NCI-H2196 treated with DMSO at 0.1 percent for 48 hours (cell line): ENCODE measurements around the gene VGLL4.
"Not testable (repeated sequence)": the region's sequence is repeated elsewhere in the genome, so short reads cannot be mapped to it uniquely, and the experiment has no call there.

ENCODE experiments used
- DNase-seq: peaks from one replicate; lab custom pipeline; 2025; ENCODE audit not compliant: unreplicated experiment; lab: John Stamatoyannopoulos, UW

Gene VGLL4

DNA sequence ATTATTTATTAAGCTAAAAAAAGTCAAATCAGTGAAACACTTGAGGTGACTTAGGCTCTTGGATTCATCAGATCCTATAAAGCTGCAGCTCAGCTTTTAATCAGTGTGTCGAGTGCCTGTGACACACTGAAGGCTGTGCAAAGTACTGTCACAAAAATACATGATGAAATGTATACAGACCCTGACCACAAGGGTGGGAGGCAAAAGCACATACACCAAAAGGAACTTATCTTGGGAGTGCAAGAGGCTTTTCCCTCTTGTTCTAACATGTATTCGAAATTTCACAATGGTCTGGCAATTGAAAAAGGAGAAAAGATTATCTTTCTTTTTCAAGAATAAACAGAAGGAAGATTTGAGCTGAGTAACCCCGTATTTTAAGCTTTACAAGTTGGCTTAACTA is 35.9 kb downstream of the VGLL4 start:
- no peak for DNase-seq

DNA sequence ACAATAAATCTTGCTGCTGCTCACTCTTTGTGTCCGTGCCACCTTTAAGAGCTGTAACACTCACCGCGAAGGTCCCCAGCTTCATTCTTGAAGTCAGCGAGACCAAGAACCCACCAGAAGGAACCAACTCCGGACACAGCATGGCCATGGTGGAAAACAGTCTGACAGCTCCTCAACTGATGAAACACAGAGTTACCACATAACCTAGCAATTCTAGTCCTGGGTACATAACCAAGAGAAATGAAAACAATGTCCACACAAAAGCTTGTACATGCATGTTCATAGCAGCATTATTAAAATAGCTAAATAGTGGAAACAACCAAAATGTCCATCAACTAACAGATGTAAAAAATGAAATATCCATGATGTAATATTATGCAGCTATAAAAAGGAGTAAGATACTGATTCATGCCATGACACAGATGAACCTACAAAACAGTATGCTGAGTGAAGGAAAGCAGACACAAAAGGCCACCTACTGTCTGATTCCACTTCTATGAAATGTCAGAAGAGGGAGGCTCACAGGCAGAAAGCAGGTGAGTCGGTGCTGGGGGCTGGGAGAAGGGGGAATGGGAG is 36.8 kb downstream of the VGLL4 start:
- no peak for DNase-seq

DNA sequence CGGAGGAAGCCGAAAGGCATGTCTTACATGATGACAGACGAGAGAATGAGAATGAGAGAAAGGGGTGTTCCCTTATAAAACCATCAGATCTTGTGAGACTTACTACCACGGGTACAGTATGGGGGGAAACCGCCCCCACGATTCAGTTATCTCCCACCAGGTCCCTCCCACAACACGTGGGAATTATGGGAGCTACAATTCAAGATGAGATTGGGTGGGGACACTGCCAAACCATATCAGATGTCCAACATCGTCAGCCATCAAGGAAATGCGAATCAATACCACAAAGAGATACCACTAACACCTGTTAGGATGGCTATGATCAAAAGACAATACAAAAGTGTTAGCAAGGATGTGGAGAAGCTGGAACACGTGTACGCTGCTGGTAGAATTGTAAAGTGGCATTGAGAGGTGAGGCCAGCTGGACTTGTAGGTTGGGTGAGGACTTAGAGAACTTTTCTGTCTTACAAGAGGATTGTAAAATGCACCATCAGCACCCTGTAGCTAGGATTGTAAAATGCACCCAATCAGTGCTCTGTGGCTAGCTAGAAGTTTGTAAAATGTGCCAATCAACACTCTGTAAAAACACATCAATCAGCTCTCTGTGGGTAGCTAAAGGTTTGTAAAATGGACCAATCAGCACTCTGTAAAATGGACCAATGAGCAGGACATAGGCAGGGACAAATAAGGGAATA is 37.5 kb downstream of the VGLL4 start:
- DNase-seq, result no peak

DNA sequence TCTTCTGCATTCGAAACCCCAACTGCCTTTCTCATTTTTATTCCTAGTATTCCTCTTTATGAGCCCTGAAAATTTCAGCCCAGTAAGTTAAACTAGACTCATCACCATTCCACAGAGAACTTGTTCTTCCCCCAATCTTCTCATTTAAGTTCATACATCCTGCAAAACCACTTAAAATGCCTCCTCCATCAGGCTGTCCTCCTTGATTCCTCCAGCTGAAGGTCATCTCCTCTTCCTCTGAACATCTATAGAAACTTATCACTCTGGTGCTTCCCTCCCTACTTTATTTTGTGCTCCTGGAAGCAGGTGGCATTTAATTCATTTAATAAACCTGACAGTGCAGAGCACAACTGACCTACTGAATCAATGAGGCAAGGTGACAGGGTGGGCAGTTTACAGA is 38.3 kb downstream of the VGLL4 start:
- no peak for DNase-seq

DNA sequence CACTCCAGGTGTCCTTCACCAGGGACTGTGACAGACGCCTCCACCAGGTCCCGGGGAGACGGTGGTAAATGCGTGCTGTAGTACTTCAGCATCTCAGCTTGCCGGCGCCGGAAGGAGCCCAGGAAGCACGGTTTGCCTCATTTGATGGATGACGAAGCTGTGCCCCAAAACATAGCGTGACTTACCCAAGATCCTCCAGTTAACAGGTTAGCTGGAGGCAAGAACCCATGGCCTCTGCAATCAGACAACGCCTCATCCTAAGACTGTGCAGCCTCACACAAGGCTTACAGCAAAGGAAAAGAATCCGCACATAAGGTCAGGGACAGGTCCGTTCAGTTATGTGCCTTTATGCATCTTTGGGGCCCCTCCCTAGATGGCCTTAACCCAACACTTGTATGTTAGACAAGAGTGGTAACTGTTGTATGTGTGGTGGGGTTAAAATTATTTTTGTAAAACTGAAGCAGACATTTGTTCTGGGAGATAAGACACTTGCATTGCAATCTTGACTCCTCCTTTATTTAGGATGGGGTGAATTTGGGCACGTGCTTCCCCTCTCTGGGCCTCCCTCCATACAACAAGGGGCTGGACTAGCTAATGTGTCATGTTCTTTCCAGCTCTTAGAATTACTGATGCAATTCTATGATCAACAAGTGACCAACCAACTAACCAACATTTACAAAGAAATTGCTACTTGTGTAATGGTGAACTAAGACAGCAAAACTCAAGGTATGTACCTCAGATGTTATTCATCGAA is 39.4 kb downstream of the VGLL4 start:
- DNase-seq, result no peak

DNA sequence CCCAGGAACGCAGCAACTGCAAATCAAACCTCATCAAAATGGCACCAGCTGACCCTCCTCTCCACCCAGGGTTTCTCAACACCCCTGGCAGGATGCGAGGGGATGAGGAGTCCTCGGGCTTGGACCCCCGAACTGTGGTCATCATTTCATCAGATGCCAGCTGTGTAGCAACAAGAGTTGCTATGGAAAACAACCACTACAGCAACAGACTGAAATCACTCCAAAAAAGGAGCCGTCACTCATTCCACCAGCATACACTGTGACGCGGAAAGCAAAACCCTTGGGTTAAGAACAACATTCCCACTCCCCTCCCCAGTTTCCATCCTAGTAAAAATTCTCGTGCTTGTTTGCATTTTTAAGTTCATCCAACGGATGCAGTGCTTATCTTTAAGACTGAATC is 40.1 kb downstream of the VGLL4 start:
- no peak for DNase-seq

DNA sequence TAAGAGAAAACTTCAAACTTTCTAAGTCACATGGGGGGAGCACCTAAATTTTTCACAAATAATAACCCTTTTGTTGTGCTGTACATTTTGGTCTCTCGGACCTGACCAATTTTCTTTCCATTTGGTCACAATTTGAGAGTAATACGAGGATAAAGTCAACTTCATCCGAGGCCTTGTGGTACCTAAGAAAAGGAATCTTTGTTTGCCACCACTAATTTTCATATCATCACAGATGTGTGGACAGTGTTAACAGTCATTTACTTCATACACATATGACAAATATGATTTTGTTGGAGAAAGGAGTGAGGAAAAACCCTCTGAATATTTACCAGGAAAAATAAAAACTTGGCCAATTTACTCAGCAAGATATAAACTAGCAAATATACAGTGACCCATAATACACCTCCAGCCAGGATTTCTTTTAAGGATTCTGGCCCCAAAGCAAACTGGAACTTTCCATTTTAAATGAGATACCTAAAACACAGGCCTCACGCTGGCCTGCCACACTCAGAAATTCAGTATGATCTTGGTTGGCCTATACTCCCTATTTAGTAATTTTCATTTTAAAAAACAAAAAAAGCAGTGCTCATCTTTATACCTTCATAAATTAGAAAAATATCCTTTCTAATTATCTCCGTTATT is 40.7 kb downstream of the VGLL4 start:
- no peak for DNase-seq

DNA sequence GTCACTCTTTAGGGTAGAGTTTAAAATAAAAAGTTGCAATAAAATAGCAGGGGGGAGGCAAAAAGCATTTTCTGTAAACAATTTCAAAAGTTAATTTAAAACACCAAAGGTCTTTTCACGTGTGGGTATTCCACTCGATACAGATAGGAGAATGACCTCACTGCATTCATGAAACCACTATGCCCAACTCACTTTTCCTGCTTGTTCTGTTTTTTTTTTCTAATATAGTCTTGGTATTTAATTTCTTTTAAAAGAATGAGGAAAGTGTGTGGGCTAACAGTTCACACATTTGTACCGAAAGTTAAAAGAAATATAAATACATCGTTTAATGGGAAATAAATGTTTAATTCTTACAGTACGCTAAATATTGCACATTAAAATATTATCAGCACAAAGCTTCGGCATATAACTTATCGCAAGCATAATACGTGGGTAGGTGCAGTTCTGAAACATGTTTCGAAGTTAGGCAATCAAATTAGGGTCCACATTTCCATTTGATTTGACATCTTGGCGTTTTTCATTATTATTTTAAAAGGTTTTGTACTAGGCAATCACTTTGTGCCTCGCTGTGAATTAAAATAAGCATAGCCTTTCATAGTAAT is 41.4 kb downstream of the VGLL4 start:
- DNase-seq, result no peak

DNA sequence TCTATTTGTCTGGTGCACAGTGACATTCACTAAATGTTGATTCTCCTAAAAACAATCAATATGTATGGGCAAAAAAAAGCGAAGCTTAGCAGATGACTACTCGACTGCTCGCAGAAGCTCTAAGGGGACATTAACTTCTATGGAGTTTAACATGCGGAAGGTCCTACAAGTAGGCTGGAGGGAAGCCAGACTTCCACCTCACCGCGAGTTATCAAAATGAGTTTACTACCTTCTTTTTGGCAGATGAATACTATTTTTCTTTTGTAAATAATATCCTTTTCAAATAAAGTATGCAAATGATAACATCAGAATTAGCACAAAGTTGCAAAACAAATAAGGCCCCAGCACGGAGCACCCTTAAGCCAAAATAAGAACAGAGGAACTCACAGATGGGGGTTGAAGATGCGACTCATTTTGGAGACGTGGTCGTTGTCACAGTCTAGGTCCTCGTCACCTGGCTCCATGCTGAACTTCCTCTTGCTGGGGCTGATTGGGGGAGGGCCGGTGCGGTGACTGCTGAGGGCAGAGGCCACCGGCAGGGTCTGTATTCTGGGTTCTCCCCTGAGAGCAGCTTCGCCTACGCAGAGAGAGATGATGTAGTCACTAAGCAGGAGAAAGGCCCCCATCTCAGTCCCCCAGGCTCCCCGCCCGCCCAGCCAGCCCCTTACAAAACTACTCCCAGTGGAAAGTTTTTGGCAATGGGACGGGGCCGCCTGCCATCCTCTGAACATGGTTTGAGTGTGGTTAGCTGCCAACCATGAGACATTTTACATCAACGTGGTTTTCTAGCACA is 42.1 kb downstream of the VGLL4 start:
- DNase-seq, result no peak

DNA sequence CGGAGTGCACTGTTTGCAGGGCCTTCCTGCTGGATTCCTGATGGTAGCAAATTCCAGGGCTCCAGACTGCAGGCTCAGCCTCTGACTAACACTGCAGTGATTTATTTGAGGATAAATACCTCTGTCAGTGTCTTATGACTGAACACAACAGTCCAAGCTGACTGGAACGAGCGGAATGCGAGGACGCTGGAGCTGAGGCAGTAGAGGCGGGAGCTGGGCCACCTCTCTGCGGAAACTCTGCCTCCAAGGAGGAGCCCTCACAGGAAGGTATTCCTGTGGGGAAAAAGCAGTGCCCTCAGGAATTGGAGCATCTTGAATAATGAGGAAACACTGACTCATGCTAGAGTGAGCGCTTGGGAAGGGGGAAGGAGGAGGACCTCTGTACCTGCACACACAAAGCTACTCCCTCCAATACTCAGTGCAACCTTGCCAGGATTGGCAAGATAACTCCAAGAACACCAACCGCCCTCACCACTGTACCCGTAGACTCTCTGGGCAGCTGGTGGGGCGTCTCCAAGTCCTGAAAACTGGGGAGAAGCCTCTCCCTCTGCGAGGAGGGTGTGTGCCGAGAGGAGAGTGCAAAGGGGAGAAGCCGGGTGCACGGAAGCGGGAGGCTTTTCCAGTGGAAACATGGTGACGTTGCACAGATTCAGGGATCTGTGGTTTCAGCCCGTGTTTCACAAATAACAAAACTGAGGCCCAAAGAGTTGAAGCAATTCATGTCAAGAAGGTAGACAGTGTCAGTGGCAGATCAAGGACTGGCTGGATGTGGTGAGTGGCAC is 43.0 kb downstream of the VGLL4 start:
- no peak for DNase-seq

DNA sequence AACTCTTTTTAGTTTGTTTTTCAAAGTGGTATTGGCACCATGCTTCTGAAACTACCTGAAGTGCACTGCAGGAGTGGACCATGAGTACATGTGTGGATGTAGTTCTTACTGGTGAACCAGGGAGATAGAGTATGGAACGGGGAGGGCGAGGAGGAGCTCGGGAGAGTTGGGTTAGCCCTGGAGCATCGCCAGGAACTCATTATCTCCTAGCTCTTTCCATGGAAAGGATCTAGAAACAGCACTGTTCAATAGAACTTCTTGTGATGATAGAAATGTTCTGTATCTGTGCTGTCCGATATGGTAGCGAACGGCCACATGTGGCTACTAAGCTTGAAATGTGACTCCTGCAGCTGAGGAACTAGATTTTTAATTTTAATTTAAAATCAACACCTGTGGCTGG is 47.3 kb downstream of the VGLL4 start:
- DNase-seq, result no peak

DNA sequence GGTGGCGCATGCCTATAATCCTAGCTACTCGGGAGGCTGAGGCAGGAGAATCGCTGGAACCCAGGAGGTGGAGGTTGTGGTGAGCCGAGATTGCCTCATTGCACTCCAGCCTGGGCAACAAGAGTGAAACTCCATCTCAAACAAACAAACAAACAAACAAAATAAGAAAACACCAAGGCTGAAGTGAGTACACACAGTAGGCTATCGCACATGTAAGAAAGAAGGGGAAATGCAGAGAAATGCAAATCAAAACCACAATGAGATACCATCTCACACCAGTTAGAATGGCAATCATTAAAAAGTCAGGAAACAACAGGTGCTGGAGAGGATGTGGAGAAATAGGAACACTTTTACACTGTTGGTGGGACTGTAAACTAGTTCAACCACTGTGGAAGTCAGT is 48.7 kb downstream of the VGLL4 start:
- not testable (repeated sequence) for DNase-seq

DNA sequence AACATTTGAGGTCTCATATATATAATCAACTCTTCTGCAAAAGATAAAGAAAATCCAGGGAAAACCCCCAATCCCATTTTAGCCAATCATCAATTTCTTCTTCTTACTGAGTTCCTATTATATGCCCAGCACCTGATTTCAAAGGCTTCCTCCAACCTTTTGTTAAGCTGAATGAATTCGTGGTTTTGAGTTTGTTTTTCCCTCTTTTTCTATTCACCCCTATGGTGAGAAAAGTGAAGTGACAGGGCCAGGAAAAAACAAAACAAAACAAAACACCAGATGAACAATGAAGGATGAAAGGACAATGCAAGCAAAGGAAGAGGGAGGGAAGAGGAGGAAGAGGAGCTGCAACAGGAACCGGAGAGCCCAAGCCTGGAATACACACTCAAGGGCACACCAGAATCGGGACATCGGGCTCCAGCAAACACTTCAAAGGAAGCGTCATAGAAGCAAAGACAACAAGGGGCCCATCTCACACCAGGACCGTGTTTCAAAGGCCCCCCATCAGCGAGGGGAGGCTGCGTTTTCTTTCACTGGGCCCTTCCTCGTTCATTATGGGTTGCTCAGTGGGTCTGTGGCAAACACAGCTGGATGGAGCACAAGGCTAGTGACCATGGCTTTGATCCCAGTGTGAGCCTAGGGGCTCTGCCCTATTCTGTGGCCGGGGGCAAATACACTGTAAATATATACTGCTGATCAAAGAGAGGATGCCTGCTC is 50.2 kb downstream of the VGLL4 start:
- no peak for DNase-seq

DNA sequence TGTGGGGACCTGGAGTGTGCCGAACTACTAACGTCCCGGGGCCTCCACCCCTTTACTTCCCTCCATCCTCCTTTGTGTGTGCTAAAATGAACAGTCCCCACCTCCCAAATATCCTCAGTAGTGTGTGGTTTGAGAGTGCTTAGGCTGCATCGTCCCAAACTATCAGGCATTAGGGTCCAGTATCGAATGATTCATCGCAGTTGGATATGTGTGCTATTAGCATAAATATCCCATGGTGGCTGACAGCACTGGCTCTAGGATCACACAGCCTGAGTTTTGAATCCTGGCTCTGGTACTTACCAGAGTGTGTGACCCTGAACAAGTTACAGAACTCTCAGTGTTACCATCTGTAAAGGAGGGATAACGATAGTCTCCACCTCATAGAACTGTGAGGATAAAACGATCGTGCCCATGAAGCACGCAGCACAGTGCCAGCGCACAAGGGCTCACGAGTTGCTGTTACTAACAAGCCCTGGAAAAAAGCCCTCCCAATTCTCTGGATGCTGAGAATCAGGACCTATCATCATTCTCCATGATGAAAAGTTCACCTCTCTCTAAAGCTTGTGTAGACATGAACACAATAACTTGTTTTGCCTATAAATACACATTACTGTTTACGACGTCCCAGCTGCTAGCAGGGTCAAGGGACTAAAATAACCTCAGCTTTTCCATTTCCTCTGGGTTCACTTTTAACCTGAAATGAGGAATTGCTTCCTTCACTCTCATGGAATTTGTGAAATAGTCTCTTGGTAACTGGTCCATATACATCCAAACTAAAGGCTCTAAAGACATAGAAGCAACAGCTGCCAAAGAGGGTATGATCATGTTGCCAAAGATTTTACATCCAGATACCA is 51.0 kb downstream of the VGLL4 start:
- no peak for DNase-seq

DNA sequence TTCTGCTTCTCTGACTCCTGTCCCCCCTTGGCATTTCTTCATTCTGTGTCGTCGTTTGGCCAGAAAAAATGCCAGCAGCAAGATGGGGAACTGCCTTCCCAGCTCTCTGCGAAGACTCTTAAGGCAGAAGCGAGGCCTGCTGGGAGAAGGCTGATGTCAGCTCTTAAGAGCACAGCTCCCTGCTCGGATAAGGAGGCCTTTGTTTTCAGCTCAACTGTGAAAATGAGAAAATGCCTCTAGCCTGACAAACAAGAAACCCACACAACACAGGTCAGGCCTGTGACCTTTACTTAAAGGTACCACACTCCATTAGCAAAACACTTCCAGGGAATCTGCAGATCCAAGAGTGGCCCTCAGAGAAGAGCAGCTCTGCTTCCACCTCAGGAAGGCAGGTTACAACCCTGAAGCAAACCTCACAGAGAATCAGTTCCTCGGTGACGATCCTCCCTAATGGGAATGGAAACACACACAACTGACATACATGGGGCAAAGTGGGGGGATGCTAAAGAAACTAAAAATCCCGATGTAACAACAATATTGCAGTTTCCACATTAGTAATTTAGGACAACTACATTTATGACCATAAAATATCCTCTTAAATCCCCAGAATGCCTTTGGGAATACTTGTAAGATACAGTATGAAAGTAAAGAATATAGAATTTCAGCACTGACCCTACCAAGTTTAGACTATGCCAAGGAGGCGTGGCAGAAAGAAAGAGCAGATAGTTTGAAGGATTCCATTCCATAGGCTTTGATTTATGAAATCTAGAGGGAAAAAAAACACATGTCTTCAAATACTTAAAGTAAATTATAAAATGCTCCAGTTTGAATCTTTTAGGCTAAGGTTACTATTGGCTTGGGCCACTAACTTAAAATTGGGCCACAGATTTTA is 52.1 kb downstream of the VGLL4 start:
- DNase-seq, result no peak

DNA sequence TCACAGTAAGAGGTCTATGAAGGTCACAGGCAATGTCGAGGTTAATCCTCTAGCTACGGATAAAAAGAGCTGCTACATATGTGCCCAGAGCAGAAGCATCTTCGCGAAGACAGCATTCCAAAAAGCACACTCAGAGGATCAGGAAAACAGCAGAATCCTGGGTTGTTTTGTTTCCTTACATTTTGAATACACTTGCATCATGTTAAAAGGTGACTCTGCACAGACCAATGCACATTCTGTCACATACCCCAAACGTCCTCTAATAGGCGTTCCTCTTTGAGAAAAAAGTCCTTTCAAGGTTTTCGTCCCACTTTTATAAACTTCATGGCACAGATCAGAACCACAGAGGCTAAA is 52.7 kb downstream of the VGLL4 start:
- no peak for DNase-seq

DNA sequence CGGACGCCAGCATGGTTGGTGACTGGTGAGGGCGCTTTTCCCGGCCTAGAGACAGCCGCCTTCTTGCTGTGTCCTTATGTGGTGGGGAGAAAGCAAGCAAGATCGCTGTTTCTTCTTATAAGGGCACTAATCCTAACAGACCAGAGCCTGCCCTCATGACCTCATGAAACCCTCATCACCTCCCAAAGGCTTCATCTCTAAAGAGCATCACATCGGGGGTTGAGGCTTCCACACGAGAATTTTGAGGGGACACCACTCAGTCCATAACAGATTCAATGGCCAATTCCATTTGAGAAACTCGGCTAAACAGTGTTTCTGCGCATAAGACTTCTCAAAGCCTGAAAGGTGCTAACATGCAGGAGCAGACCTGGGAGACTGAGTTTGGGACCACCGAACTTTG is 54.0 kb downstream of the VGLL4 start:
- no peak for DNase-seq

DNA sequence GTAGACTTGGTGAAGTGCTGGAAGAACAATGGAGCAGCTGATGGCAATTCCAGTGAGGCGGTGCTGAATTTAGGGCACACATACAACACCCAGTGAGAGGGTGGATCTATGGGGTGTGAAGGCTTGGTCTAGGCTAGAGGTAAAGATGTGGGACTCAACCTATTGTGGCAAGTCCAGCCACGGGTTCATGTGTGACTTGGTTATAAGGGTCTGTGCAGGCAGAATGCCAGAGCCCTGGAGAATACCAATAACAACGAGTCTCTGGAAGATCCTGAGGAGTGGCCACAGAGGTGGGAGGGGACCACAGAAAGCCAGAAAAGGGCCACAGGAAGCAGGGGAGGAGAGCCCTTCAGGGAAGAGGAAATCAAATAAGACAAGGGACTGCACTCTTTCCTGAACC is 55.0 kb downstream of the VGLL4 start:
- no peak for DNase-seq
